NCI-H2081 treated with DMSO at 0.1 percent for 48 hours (cell line): Measurements from ENCODE around the gene SCAMP1.
"Not testable (repeated sequence)": the region's sequence is repeated elsewhere in the genome, so short reads cannot be mapped to it uniquely, and the experiment has no call there.

Experiments used
- DNase-seq: peaks from one replicate; lab custom pipeline; 2025; lab: John Stamatoyannopoulos, UW

The SCAMP1 gene

DNA sequence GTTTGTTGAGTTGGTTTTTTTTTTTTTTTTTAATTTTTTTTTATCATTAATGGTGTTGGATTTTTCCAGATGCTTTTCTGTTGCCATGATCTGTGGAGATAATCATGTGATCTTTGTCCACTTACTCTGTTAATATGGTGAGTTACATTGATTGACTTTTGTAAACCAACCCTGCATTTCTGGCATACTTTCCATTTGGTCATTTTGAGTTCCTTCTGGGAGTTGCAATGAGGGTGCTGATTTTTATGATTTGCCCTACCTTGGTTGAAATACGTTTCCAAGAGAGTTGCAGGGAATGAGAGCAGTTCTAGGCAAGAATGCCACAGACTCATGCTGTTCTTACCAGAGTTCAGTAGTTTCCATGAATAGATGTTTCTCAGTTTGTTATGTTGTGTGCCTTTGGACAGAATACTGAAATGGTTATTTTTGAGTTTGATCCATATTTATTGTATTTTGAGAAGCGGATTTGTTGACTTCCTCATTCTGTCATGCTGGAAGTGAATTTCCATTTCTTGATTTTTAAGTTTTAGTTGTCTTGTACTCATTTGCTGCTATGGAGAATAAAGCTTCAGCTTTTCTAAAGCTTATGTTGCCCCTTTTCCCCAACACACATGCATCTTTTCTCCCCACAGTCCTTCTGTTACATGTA is 69.0 kb downstream of the SCAMP1 start:
- no peak for DNase-seq

DNA sequence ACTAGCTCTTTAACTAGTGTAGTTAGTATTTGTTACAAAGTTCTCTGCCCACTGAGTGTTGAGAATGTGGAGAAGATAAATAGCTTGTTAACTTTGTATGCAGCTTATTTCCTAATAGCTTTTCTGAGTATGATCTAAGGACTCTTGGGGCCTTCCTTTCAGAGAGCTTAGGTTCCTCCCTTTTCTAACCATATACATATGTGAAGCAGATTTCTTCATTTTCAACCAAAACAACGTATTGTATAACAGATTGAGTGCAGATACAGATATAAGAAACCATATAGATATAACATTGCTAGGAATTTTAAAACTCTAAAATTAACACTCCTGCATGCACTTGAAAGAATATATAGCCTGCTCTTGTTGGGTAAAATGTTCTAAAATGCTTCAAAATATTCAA is 70.4 kb downstream of the SCAMP1 start:
- DNase-seq, result no peak

DNA sequence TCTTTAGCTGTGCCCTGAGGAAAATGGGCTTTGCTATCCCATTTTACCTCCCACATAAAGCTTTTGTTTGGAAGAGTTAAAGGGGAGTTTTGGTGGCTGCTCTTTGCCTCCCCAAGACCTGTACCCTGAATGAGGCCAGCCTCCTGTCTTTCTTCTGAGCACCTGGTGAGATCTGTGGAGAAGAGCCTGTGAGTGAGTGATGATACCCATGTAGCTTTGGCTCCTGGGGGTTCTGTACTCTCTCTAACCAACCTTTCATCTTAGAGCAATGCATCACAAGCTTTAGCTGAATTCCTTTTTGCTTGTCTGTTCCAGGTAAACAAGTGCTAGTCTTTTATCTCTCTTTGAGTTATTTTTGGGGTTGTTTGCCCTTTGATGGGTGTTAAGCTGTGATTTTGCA is 73.6 kb downstream of the SCAMP1 start:
- DNase-seq, result no peak

DNA sequence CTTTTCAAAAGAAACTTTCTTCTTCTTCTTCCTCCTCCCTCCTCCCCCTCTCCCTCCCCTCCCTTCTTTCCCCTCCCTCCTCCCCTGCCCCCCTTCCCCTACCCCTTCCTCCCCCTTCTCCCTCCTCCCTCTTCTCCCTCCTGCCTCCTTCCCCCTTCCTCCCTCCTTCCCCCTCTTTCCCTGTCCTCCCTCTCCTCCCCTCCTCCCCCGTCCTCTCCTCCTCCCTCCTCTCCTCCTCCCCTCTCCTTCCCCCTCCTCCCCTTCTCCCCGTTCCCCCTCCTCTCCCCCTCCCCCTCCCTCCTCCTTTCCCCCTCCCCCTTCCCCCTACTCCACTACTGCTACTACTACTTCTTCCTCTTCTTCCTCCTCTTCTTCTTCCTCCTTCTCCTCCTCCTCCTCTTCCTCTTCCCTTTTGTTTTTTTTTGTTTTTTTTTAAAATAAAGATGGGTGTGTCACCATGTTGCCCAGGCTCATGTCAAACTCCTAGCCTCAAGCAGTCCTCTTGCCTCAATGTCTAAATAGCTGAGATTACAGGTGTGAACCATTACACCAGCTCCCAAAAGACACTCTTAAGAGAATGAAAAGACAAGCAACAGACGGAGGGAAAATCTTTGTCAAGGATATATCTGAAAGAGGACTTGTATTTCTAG is 87.5 kb downstream of the SCAMP1 start:
- DNase-seq, result no peak

DNA sequence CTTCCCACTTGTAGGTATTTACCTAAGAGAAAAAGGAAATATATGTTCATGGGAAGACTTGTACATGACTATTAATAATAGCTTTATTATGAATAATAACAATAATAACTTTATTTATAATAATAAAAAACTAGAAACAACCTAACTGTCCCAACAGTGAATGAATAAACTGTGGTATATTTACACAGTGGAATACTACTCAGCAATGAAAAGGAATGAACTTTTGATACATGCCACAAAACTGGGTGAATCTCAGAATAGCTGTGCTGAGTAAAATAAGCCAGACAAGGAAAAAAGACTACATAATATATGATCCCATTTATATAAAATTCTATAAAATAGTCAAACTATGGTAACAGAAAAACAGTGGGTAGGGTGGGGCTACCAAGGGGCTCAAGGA is 88.7 kb downstream of the SCAMP1 start:
- DNase-seq, result no peak

DNA sequence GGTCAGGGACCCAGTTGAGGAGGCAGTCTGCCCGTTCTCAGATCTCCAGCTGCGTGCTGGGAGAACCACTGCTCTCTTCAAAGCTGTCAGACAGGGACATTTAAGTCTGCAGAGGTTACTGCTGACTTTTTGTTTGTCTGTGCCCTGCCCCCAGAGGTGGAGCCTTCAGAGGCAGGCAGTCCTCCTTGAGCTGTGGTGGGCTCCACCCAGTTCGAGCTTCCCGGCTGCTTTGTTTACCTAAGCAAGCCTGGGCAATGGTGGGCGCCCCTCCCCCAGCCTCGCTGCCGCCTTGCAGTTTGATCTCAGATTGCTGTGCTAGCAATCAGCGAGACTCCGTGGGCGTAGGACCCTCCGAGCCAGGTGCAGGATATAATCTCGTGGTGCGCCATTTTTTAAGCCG is 97.1 kb downstream of the SCAMP1 start:
- DNase-seq, result not testable (repeated sequence)

DNA sequence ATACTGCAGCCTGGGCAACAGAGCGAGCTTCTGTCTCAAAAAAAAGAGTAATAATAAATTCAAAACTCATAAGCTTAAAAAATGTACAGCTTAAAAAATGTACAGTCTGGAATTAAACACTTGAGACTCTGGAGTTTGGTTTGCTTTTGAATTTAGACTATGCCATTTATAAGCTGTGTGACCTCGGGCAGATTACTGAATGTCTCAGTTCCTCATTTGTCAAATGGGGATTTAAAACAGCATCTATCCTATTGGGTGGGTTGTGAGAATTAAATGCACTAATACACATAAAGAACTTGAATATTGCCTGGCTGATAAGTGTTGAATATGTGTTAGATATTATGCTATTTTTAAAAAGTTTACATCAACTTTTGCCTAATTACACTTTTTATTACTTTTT is 98.4 kb downstream of the SCAMP1 start:
- no peak for DNase-seq

DNA sequence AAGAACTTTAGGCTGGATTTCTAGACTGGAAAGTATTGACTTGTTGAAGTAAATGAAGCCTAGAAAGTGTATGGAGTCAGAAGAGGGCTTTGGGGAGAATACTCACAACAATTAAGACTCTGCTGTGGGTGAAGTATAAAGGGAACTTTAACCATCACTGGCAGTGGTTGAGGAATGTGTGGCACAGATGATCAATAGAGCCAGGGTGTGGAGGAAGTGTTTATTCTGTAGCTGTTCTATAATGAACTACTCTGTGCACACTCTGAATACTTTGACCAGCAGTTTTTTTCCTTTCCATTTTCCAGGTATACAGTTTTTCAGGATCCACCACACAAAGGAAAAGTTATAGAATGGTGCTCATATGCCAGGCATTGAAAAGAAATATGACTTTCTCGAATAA is 106.7 kb downstream of the SCAMP1 start:
- no peak for DNase-seq

DNA sequence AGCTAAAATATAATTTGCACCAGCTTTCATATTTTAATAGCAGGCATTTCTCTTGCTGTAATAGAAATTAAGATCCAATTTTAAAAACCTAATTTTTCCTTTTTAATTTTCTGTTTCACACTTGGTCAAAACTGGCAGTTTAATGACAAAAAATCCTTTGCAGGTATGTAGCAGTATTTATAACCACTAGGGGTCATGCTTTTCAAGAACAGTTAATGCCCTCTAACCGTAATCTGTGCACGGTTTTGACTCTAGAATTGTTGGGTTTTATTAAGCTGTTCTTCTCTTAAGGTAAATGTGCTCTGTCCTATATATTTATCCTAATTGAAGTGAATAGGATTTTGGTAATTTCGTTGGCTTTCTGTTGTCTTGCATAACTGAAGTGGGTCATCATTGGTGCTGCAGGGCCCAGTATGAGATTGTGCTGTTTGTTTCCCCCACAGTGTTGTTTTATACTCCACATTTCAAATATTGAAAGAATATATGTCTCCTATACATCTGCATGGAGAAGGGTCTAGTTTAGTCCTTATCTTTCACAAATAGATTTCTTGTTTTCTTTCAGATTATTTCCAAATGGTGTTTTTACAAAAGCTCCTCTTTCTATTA is 107.4 kb downstream of the SCAMP1 start:
- DNase-seq, result no peak

DNA sequence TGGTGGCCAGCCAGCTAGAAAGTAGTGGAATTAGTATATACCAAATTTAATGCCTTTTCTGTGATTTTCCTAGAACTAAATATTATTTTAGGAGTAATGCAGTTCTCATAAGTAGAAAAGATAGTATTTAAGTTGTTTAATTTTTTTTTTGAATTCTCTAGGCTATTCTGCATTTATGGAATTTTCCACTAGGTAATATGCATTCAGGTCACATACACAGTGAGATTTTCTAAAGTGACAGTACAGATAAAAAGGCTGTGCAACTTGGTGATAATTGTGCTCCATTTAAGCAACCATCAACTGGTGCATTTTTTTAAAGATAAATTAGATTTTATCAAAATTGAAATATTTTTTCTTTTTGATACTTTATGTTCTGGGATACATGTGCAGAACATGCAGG is 111.5 kb downstream of the SCAMP1 start:
- no peak for DNase-seq

DNA sequence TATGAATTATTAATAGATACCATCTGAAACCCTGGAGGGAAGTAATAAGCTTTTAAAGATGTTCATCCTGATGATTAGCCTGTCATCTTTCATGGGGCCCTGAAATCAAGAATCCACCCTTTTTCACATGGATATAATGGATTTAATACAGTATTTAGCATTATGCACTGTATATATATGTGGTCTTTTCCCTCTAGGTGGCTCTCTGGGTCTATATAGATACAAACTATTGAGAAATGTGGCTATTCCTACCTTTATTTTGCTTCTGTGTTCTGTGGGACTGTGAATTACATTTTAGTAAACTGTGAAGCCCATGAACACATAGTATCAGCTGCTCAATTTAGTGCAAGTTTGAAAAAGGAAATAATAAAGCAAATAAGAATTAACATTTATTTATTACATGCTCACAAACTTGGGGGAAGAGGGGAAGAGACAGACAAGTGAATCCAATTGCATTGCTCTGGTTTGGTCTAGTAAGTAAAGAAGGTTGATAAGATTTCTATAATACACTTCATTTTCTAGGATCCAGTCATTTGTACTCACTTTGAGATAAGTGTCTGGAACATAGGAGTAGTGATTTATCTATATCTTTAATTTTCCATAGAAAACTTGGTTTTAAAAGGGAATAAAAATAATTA is 112.2 kb downstream of the SCAMP1 start:
- DNase-seq, result no peak

DNA sequence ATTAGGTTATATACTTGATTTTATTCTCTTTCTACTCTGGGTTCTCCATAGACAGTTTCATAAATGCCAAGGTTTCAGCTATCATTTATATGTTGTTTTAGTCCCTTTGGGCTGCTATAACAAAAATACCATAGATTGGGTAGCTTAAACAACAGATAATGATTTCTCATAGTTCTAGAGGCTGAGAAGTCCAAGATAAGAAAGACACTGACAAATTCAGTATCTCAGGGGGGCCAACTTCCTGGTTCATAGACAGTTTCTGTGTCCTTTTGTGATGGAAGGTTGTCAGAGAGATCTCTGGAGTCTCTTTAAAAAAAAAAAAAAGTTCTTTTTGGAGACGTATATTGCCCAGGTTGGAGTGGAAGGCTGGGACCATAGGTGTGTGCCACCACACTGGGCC is 113.3 kb downstream of the SCAMP1 start:
- no peak for DNase-seq

DNA sequence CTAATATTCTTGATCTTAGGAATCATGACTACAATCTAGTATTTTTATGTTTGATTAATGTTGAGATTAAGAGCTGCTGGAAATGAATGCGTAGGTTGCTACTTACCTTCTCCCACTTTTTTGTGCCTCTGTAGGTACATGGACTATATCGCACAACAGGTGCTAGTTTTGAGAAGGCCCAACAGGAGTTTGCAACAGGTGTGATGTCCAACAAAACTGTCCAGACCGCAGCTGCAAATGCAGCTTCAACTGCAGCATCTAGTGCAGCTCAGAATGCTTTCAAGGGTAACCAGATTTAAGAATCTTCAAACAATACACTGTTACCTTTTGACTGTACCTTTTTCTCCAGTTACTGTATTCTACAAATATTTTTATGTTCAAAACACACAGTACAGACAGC is 115.0 kb downstream of the SCAMP1 start:
- DNase-seq, result no peak

DNA sequence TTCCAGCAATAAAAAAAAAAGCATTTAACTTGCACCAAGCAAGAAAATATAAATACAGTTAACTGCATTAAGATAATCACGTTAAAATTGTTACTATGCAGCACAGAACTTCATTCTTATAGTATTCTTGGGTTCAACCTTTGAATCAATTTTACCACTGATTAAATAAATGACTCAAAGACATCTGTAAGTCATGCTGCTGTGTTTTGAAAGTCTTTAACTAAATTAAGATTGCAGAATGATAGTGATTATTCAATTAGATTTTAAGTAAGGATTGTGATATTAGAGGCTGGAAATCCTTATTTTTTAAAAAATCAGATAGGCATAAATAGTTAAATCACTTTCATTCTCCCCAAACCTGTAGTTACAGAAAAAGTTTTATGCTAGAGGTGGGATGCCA is 116.4 kb downstream of the SCAMP1 start:
- no peak for DNase-seq

DNA sequence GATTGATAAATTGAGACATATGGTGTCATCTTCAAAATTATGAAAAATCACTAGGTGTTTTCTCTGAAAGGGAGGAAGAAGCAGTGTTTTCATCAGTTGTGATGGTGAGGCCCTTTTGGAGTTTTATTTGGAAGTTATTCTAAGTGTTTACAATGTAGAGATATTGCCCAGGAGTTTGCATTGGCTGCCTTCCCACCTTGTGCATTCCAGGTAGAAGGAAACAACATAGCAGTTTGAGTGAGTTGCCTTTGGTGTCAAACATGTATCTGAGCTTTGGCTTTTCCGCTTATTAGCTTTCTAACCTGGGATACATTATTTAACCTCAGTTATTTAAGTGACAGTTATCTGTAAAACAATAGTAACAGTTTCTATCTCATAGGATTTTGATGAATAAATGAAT is 122.5 kb downstream of the SCAMP1 start:
- DNase-seq, result no peak

DNA sequence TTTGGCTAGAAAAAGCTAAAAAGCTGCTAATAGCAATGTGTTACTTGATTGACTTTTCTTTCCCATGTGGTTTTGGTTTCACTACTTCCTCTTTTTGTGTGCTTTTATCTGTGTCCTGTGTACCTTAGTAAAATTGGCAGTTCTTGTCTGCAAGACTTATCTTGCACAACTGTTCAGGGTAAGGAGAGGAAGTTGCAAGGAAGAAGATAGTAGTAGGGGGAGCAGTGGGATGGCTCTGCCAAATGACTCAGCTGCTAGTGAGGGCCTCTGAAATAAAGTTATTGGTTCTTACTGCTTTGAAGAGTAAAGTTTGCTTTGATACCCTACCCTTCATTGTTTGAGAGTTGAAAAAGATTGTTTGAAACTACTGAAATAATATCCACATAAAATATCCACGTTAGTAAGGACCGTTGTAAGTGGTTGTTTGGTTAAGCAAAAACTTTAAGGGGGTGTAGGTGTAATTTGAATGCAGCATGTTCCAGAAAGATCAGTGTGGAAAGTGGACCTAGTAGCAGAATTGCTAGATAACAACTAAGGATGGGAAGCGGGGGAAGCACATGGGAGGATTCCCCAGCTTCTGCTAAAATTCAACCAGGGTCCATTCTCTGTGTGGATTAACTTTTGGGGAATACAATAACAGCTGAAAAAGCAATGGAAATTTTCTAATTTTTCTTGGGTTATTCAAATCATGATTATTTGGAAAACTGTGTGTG is 123.5 kb downstream of the SCAMP1 start:
- DNase-seq, result no peak

DNA sequence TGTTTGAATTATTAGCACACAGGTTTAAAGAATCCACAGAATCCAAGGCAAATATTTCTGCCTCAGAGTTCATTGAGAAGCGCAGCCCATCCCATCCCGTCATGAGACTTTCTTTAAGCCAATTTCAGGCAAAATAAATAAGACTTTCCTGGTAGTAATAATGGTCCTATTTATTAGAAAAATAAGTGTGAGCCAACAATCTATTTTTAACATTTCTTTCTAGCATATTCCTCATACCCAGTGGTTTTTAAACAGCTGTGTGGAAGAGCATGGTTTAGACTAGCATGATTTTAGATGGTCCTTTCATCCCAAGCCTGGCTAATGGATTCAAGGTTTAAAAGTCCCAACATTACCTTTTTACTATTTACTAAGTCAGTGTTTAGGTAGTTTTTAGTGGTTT is 125.8 kb downstream of the SCAMP1 start:
- DNase-seq, result no peak

DNA sequence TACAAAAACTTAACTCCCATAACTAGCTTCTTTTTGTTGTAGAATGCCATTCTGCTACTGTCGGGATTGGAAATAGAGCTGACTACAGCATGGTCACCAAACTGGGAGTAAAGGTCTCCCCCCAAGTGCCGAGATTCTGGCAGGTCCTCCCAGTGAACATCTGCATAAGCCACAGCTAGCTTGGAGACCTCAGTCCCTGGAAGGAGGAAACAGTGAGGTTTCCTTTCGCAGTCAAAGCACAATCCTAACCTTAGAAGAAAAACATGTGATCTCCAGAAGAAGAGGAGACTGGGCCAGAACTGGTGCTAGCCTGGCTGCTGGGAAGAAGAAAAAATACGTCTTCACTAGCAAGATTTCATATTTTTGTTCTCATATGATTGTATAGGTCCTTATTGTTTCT is 127.4 kb downstream of the SCAMP1 start:
- DNase-seq, result no peak

DNA sequence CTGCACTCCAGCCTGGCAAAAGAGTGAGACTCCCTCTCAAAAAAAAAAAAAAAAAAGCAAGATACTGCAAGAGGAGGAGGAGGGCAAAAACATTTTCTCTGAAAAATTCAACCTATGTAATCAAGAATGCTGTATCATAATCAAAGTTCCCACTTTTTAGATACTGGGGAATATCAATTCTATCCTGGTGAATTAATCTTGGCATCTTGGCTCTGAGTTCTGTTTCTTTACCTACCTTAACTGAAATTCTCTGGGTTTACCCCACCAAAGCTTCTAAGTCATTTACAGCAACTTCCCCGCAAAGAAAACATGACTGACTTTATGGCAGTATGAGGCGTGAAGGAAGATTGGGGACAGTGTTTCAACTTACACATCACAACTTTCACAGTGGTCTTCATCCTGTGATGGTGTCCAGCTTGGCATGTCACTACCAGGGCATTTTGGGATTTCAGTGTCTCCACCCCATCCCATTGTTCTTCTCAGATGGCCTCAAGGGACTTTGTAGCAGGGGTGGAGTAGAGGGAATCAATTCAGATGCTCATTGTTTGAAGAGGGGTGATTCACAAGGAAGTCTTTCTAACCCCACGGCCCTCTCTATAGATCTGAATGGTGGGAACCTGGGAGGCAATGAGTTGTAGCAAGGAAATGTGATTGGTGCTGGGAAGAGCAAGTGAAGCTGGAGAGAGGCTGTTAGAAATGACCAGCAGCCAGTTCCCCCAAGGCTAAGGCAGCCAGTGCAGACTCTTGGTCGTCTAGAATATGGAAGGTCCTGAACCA is 130.5 kb downstream of the SCAMP1 start:
- DNase-seq, result no peak

DNA sequence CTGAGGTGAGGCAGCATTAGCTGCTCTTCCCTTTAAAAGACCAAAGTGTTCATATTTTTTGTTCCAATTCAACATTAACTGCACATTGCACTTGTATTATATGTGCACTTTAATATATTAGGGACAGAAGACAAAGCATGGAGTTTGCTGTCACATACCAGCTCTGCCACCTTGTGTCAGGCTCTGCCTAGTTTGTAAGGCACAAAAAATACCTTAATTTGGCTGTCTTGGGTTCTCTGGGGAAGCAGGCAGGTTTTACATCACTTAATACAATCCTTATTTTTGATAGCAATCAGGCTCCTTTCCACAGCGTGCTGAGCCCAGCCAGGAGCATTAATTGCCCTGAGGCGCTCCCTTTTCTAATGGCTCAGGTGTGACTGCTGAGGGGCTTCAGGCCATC is 131.8 kb downstream of the SCAMP1 start:
- DNase-seq, result no peak

DNA sequence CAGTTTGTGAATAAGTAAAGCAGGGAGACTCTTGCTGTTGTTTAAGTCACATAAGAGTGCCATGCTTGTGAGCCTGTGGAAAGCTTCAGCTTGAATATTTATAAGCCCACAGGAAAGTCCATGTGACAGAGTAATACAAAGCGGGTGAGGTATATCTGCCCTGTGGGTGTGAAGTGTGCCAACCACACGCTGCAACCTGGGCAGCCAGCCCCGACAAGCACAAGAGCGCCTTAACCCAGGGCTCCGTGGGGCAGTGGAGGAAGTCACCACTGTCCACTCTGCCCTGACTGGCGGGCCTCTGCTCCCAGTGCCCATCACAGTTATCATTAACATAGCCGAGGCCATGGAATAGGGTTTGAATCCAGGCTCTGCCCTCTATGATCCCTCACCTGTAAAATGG is 132.2 kb downstream of the SCAMP1 start:
- DNase-seq, result no peak

DNA sequence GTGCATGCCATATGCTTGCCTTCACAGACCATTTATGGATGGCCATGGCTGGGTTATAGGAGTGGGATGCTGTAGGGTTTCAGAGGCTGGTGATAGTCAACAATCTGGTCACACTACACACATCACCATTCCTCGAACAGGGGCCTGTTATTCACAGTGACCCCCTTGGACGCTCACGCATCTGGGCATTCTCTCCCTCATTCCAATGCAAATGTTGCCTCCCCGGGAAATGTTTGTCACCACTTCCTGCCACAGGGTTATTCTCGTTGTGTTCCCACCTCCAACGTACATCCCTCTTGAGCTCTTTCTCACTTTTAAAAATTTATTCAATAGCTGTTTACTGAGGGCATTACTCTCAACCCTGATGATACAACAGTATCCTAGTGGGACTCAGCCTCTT is 135.4 kb downstream of the SCAMP1 start:
- no peak for DNase-seq
